Adrenal gland (tissue), 5 donors: ENCODE data around the gene PDE6G.

Experiments used
- CTCF ChIP-seq, 6 experiments: fragments of 450-650 bp in 4 of 6; fragments of 200-600 bp in 2 of 6; sonication (generic) in 1 of 6; IDR thresholded peaks; 1 replicate in 5 of 6; 2 replicates in 1 of 6; pipeline versions ENCODE4 v1.5.1 to v1.8.0; 2016 to 2021; ENCODE audit warnings: antibody characterized with exemption in 6 of 6, mild to moderate bottlenecking in 2 of 6, moderate library complexity in 1 of 6
- POLR2A ChIP-seq, 2 donors: fragments of 450-650 bp; IDR thresholded peaks; one replicate each; pipeline ENCODE4 v1.6.1; 2017; ENCODE audit warnings: antibody characterized with exemption in 2 of 2, mild to moderate bottlenecking in 2 of 2, moderate library complexity in 1 of 2
- donor health status: DM: no; HTN: no; CAD: no.

- TF ChIP-seq CTCF (IDR thresholded peaks at IDR 0.05) (no peak), POLR2A (IDR thresholded peaks at IDR 0.05) (no peak)
These were observed 11.1 kb downstream of the PDE6G start for GRCh38 chr17:81644976-81645952.
